Measurements from ENCODE around the gene CHRNB4.

The CHRNB4 gene

DNA sequence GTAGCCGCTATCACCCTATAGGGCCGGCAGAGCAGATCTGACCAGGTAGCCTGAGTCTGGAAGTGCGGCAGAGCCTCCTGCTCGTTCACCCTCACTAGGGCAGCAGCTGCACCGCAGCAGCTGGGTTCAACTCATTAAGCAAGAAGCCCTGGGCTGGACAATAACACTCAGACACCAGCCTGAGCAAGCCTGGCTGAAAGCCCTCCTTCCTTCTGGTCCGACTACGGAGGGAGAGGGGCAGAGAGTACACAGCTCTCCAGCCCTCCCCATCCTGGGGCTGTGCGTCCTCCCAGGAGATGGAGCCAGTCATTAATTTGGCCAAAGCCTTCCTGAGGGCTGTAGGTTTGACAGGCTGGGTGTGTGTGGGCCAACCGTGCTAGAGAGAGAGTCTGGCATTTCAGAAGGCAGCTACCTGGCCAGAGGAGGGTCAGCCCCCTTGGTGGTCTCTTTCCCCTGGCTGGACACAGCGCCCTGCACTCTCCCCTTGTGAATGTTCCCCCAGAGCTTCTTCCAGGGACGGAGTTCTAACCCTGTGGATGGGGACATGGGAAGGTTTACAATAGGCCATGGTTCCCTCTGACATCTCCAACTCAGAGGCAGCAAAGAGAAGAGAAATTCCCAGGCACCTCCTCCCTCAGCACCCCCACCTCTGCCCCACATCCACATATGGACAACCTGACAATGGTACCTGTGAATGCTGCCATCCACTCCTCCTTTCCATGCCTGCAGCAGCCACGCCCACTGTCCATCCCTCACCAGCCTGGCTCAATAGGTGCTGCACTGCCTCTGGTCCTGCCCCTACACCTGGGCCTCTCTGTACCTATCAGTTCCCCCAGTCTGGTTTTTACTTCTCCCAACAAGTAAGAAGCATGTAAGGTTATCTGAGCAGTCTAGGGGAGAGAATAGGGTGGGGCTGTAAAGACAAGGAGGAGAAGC, 6.5 kb downstream of the CHRNB4 start:
- no peak for DNase-seq (ENCODE audit: low read depth in 2 of 2)

DNA sequence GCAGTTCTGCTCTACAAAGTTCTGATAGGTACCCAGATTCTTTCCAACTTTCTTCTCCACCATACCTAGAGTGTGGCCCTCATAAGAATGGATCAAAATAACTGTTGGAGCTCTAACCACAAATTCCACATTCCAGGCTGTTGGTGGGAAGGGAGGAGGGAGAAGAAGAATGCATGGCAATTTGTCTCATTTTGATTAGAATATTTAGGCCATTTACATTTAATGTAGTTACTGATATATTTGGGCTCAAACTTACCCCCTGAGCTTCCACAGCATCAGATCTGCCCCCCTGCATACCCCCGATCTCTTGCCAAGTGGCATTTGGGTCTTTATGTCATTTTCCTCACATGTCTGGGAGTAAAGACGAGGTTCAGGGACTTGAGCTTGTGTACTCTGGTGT, 7.7 kb downstream of the CHRNB4 start:
- no peak for DNase-seq (ENCODE audit: low read depth in 2 of 2)

DNA sequence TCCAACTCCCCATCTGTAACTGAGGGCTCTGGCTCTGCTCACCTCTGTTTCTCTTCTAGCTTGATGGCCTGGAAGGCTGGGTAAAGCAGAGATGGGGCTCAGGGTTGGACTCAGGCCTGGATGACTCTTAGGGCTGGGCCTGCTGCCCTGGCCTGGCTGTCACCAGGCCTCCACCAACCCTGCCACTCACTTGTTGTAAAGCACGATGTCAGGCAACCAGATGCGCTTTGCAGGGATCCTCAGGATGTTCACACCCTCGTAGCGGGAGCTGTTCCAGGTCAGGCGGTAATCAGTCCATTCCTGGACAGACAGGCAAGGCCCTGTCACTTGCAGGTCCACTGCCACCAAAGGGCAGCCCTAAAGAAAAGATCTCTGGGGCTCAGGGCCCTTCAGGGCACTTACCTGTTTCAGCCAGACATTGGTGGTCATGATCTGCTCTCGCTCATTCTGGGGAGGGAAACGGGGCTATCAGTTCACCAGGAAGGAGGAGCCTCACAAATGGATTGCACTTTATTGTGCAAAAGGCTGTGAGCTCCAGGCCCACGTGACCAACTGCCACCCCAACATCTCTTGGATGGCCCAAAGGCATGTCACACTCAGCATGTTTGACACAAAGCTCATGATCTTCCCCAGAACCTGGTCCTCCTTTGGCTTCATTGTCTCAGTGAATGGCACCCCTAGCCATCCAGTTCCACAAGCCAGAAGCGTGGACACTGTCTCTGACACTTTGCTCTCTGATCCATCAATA, 9.9 kb downstream of the CHRNB4 start:
- no peak for DNase-seq (ENCODE audit: low read depth in 2 of 2)

DNA sequence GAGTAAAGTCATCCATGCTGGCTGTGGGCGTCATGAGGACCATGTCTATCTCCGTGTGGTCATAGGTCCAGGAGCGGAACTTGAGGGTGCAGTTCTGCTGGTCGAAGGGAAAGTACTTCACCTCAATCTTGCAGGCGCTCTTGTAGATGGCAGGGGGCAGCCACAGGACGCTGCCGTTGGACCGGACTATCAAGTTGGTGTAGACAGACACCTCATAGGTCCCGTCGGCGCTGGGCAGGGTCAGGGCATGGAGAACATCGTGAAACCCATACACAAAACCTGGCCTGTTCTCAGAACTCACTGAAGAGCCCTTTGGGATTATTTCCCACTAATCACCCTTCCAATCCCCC, 11.3 kb downstream of the CHRNB4 start:
- DNase-seq (ENCODE audit: low read depth in 2 of 2) = no peak

DNA sequence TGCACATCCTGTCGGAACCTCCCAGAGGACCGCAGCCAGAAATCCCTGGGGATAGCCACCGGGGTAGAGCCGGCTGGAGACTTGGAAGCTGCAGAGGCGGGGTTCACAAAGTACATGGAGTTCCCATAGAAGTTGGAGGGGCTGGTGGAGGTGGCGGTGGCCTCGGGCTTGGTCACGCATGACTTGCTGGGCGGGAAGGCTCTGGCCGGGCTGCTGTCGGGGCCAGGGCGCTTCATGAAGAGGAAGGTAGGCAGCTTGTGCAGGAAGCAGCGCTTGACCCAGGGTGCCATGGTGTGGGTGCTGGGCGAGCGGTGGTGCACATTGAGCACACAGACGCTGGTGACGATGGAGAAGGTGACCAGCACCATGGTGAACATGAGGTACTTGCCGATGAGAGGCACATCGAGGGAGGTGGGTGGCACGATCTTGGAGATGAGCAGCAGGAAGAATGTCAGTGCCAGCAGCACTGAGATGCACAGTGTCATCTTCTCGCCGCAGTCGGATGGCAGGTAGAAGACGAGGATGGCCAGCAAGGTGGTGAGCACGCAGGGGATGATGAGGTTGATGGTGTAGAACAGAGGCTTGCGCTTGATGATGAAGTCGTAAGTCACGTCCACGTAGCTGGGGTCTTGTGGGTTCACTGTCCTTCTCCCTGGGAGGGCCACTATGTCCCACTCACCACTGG, 11.8 kb downstream of the CHRNB4 start:
- no peak for DNase-seq (ENCODE audit: low read depth in 2 of 2)

DNA sequence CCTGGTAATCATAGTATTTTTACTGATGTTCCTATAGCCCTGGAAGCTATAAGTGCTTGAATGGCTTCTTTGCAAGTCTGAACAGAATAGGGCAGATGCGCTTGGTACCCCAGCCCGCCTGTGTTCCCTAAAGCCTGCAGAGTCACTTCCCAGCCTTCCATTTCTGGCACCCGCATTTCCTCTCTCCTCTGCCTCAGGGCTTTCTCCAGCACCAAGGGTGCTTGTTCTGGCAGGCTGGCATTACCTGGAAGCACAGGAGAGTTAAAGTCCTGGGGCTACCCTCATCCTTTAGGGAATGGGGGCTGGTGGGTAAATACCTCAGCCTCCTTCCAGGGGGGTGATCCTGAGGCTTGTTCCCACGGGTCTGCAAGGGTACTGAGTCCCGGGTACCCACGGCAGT, 12.8 kb downstream of the CHRNB4 start:
- no peak for DNase-seq (ENCODE audit: low read depth in 2 of 2)

DNA sequence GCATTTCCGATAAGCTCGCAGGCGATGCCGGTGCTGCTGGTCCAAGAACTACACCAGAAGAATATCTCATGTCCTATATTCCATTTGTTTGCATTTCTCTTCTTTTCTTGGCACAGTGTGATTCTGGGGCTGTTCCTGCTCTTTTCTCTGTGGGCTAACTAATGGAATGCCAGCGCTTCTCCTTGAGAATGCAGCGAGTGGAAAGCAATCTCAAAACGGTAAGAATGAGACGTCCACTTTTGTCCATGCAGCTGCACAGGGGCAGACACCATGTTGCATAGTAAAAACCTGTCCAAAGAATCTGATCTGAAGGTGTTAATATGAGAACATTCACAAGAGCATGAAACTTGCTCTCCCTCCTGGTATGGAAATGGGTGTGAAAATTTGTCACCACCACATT, 13.7 kb downstream of the CHRNB4 start:
- no peak for DNase-seq (ENCODE audit: low read depth in 2 of 2)

DNA sequence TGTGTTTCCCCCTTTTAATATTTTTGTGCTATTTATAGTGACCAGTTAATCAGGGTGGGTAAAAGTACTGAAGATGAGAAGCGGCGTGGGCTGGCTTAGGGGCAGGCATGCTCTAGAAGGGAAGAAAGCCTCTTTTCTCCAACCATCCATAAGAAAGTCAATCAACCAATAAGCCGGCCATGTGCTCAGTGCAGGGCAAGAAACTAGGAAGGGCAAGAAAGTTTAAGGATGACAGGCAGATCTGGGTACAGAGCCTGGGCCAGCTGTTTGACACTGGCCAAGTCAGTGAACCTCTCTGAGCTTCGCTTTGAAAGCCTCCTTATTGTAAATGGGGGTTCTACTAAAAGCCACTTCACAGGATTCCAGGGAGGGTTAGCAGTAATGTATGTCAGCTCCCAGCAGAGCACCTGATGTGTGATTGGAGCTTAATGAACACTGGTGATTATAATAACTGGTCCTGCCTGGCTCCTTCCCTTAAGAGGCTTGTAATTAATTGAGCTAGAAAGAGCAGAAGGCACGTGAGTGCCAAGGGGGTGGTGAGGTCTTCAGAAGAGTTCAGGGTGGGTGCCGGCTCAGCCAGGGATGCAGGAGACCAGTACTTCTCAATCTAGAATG, 14.5 kb downstream of the CHRNB4 start:
- DNase-seq (ENCODE audit: low read depth in 2 of 2) = no peak

DNA sequence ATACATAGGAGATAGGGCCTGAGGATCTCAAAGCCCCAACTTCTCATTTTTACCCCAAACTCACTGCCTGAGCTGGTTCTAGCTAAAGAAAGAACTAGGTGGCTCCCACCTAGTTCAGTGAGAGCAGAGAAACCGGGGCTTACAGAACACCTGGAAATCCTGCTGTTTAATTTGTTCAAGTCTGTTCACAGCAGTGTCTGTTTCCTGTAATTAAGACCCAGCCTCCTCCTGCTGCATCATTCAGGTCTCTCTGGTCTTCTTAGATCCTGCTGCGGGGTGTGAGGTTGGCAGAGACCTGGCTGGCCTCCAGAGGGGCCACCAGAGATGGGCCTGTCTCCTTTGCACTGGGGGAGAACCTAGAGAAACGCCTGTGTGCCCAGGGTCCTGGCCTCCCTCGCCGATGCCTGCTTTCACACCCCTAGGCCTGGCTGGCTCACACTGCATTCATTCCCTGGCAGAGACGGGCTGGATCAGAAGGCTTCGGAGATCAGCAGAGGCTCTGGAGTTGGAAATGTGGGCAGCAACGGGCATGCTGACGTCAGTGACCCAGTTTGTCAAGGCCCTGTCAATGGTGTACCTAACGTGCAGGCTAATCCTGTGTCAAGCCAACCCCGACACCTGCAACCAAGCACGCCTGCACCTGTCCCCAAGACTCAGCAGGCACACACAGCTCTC, 15.3 kb downstream of the CHRNB4 start:
- DNase-seq (ENCODE audit: low read depth in 2 of 2) = no peak

DNA sequence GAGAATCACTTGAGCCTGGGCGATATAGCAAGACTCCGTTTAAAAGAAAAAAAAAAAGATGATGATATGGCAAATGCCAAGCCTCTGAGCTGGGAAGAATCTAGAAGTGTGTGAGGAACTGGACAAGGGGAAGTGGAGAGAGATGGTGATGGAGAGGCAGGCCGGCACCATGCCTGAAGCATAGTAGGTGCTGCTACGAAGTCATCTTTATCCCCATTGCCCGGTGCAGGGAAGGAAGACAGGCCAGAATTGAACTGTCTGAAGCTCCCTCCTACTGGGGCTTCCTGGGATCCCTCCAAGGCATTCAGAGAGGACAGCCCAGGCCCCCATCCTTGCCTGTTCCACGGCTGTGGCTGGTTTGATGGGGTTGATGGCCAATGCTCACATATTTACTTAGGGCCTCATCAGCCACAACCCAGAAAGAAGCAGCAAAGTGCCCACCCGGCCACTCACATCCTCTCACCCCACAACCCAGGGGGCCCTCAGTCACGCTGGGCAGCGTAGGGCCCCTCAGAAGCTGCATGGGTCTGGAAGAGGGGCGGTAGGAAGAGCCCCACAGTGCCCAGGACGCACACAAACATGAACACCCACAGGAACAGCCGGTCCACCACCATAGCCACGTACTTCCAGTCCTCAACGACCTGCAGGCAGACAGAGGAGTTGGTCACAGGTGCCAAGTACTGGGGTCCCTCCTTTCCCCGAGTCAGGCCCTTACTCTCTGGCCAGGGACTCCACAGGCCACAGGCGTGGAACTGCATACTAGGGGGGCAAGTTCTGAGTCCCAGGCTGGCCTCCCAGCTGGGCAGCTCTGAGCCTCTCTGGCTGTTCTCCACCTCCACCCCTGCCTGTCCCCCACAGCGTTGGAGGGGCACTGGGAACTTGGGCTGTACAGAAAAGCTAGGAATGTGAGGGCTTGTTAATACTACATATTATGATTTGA, 16.1 kb downstream of the CHRNB4 start:
- no peak for DNase-seq (ENCODE audit: low read depth in 2 of 2)

DNA sequence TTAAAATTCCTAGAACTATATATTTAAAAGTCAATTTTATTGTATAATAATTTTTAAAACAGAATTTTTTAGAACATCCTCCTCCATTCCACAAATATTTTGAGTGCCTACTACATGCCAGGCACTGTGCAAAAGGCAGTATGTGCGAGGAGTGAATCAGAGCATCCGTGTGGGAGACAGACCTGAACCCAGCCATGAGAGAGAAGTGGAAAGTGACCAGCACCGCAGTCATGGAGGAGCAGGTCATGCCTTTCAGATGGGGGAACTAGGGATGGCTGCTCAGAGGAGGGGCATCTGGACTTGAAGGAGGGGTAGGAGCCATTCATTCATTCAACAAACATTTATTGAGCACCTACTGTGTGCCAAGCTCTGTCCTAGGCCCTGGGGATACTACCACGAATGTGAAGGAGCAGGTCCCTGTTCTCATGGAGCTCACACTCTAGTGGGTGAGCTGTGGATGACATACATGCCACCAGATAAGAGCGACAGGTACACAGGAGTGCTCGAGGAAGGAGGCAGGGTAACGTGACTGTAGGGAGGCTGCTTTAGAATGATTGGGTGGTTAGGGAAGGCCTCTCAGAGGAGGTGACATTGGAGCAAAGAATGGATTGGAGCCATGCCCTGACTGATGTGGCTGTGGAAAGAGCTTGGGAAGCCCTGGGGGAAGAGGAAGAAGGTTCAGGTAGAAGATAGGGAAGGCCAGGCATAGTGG, 17.1 kb downstream of the CHRNB4 start:
- no peak for DNase-seq (ENCODE audit: low read depth in 2 of 2)

DNA sequence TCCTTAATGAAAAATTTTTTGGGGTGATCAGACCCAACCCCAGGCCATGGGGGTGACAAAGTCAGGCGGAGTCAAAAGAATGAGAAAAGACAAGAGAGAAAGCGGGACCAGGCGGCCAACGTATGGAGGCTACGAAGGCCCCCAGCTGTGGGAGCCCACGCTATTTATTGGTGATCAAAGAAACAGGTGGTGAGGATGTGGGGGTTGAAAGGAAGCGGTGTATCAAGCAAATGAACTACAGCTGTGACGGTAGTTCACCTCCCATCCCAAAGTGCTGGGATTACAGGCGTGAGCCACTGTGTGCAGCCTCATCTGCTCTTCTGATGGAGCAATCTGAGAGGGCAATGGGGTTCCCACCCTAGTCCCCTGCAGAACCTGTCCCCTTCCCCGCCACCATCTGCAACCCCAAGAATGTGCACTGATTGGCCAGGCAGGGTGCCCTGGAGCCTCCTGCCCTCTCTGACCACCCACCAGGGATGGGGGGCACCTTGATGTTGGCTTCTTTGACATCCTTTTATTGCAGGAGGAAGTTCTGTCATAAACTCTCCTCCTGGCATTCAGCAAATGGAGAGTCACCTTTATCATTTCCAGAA, 19.1 kb downstream of the CHRNB4 start:
- DNase-seq (ENCODE audit: low read depth in 2 of 2) = no peak

DNA sequence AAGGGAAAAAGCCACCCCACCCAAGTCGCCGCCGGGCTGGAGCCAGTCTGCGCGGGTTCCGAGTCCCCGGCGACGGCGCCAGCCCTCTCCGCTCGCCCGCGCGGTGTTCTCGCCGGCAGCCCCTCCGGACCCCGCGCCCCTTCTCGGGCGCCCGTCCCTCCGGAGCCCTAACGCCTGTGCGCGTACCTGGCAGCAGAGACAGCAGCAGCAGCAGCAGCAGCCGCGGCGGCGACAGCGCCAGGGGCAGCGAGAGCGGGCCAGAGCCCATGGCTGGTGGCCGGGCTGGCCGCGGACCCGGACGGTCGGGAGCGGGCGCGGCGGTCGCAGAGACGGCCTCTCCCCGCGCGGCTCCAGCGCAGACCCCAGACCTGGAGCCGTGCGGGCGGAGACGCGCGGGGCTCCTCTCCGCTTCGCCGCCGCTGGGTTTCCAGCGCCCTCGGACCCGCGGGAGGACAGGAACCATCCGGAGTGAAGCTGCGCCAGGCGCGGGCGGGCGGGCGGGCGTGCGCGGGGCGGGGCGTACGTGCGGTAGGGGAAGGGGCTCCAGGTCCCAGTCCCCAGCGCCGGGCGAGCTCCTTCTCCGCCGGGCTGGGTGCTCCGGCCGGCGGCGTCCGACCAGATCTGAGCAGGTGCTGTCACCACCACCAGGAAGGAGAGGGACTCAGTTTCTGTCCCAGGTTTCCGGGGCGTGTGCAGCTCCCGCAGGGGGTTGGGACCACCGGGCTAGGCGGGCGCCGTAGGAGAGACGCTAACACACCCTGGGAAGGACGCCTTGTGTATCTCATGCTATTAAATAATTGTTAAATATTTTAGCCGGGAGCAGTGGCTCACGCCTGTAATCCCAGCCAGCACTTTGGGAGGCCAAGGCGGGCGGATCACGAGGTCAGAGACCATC, 20.2 kb downstream of the CHRNB4 start, which contains the start of gene CHRNA3:
Gene CHRNA3 (minus strand): TSS at position 470 of the 895 bp plus-strand sequence. CDS start 202 bp downstream, at position 268.
- DNase-seq (ENCODE audit: low read depth in 2 of 2) = no peak

DNA sequence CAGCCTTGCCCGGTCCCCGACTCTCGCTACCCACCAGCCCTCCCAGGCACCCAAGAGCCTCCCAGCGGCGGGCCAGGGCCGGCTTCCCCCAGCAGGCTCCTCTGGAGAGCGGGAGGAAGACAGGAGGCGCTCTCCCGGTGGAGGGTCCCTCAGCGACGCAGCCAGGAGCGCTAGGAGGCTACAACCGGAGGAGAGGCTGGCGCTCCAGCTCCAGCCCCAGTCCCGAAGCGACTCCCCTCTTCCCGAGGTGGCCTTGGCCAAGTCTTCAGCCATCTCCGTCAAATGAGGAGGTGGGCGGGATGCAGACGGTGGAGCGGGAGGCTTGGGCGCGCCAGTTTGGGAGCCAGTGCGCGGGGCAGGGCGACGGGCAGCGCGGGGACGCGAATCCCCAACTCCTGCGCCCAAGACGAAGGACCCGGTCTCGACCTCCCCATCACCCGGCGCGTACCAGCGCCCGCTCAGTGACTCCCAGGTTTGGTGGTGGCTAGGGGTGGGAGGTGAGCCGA, 20.9 kb downstream of the CHRNB4 start:
- no peak for DNase-seq (ENCODE audit: low read depth in 2 of 2)

DNA sequence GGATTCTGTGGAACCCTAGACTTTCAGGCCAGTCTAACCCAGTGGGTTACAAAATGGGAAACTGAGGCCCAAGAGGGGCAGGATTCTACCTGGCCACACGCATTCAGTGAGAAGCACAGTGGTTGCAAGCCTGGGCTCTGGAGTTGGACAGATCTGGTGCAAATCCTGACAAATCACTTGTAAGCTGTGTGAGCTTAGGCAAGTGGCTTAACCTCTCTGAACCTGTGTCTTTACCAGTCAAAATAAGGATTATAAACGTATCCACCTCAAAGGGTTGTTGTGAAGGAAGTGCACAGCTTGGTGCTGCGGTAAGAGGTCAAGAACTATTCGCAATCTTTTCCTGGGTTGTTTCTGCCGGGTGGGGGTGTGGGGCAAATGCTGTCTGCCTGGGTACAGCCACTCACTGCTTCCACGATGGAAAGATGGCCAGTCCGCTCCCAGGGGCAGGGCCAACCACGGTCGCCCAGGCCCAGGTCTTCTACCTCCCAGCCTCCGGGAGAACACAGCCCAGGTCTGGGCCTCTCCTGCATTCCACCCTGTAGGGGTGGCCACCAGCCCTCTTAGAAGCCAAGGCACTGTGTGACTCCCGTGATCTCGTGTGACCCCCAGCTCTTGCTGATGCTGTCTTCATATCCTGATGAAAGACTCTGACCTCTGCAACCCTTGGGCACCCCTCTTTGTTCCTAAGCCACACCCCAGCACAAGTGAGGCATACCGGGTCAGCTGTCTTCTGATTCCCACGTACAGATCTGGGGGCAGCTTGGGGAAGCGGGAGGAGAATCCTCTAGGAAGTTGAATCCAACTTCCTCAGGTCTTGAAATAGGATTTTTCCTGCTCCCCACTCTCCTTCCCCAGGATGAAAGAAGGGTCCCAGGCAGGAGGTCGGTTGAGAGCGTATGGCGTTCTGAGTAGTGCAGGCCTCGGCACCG, 21.7 kb downstream of the CHRNB4 start:
- no peak for DNase-seq (ENCODE audit: low read depth in 2 of 2)

DNA sequence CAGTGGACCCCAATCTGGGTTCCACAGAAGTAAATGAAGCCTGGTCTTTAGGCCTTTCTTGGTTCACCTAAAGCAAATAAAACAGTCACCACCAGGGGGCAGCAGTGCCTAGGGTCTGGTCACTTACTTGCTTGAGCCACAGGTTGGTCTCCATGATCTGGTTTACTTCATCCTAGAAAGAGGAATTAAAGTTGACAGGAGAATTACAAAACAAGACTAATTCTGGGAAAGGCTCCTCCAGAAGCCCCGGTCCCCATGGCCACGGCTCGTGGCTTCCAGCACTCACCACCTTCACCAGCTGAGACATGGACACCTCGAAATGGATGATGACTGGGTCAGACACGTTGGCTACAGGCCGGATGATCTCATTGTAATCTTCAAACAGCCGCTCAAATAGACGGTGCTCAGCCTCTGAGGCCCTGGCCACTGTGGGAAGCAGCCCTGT, 22.5 kb downstream of the CHRNB4 start:
- DNase-seq (ENCODE audit: low read depth in 2 of 2) = peak; percentile 81 to 82

DNA sequence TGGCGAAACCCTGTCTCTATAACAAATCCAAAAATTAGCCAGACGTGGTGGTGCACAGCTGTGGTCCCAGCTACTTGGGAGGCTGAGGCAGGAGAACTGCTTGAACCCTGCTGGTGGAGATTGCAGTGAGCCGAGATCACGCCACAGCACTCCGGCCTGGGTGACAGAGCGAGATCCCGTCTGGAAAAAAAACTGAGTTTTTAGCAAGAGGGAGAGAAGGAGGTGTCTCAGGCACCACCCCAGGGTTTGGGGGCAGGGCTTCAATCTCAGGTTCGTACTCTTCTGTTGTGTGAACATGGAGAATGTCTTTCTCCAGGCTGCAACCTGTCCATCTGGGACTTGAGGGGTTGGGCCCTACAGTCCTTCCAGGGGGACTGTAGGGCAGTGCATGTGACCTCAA, 22.9 kb downstream of the CHRNB4 start:
- DNase-seq (ENCODE audit: low read depth in 2 of 2) = no peak
